Ovary (tissue), 3 donors: ENCODE measurements around the gene ING4.

ENCODE experiments used
- CTCF ChIP-seq, 3 donors: fragments of 450-650 bp in 2 of 3; fragments of 200-600 bp in 1 of 3; IDR thresholded peaks; one replicate each; pipeline versions ENCODE4 v1.5.1 to v1.8.0; 2016 to 2022; ENCODE audit warnings: antibody characterized with exemption in 3 of 3, mild to moderate bottlenecking in 1 of 3
- EP300 ChIP-seq: sonication (generic); formaldehyde crosslinking; IDR thresholded peaks from one replicate; pipeline ENCODE4 v1.6.1; 2017; ENCODE audit warnings: antibody characterized with exemption
- POLR2A ChIP-seq: fragments of 450-650 bp; IDR thresholded peaks from one replicate; pipeline ENCODE4 v1.6.1; 2017; ENCODE audit warnings: antibody characterized with exemption, mild to moderate bottlenecking, moderate library complexity
- donor health status: DM: no; HTN: no; CAD: no.

GRCh38 chr12:6635375-6635855 lies 27.5 kb downstream of the ING4 start:
- TF ChIP-seq CTCF (IDR thresholded peaks at IDR 0.05), result no peak
- TF ChIP-seq POLR2A, result no peak
- no peak for TF ChIP-seq EP300
